Liver (tissue), 3 donors: ENCODE data around the gene GSTA1.
"Not testable (repeated sequence)": the region's sequence is repeated elsewhere in the genome, so short reads cannot be mapped to it uniquely, and the experiment has no call there.

ENCODE experiments used
- JUND ChIP-seq, 2 donors: IDR thresholded peaks; 2 replicates each; pipeline ENCODE4 v1.6.1; 2016; ENCODE audit warnings: antibody characterized with exemption in 2 of 2
- TF ChIP-seq, protein P1 (sequence below): fragments of 150-350 bp; IDR thresholded peaks from 2 replicates; pipeline ENCODE4 v1.5.1; 2017; ENCODE audit warnings: improper control_type of control experiment, low read depth, low read length; ENCODE audit not compliant: missing input control
- donor health status: healthy.
- donor health status: healthy.

DNA sequence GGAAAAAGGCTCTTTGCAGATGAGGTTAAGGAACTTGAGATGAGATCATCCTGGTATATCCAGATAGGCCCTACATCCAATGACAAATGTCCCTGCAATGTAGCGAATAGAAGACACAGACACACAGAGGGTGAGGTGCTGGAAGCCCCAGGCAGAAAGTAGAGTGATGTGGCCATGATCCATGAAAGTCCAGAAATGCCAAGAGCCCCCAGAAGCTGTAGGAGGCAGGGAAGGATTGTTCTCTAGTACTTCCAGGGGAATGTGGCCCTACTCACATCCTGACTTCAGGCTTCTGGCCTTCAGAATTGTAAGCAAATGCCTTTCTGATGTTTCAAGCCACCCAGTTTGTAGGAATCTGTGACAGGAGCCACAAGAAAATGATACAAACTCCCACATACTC, 14.0 kb downstream of the GSTA1 start:
- TF ChIP-seq, protein P1, sequence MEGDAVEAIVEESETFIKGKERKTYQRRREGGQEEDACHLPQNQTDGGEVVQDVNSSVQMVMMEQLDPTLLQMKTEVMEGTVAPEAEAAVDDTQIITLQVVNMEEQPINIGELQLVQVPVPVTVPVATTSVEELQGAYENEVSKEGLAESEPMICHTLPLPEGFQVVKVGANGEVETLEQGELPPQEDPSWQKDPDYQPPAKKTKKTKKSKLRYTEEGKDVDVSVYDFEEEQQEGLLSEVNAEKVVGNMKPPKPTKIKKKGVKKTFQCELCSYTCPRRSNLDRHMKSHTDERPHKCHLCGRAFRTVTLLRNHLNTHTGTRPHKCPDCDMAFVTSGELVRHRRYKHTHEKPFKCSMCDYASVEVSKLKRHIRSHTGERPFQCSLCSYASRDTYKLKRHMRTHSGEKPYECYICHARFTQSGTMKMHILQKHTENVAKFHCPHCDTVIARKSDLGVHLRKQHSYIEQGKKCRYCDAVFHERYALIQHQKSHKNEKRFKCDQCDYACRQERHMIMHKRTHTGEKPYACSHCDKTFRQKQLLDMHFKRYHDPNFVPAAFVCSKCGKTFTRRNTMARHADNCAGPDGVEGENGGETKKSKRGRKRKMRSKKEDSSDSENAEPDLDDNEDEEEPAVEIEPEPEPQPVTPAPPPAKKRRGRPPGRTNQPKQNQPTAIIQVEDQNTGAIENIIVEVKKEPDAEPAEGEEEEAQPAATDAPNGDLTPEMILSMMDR: not testable (repeated sequence)
- TF ChIP-seq JUND (IDR thresholded peaks at IDR 0.05): not testable (repeated sequence)
